GM12872 (cell line): ENCODE data around the gene CCKAR.

Source experiments
- CTCF ChIP-seq: IDR thresholded peaks from 3 replicates; pipeline ENCODE4 v1.5.1; 2011; ENCODE audit warnings: low read depth, mild to moderate bottlenecking, low read length, moderate library complexity; ENCODE audit not compliant: insufficient read depth

Gene CCKAR

GRCh38 chr4:26464420-26465095, 25.7 kb downstream of the CCKAR start:
- TF ChIP-seq CTCF, result no peak

- no peak for TF ChIP-seq CTCF
These were observed 26.9 kb downstream of the CCKAR start for GRCh38 chr4:26463386-26463785.

- TF ChIP-seq CTCF, result no peak
These were observed 27.4 kb downstream of the CCKAR start for GRCh38 chr4:26462874-26463273.

GRCh38 chr4:26459756-26460530, 30.3 kb downstream of the CCKAR start:
- no peak for TF ChIP-seq CTCF

- TF ChIP-seq CTCF, result peak; percentile 58; the same call in 2 of the 3 replicates
These were observed 31.1 kb downstream of the CCKAR start for GRCh38 chr4:26459054-26459755.

GRCh38 chr4:26458157-26458561, 32.1 kb downstream of the CCKAR start:
- no peak for TF ChIP-seq CTCF

GRCh38 chr4:26457412-26457811, 32.9 kb downstream of the CCKAR start:
- TF ChIP-seq CTCF, result no peak
